Epithelial cell of esophagus (primary cell): ENCODE results near the gene ANKMY1.

ENCODE experiments used
- DNase-seq: peaks from one replicate; pipeline ENCODE4 v3.0.0; 2010; ENCODE audit warnings: low read depth
- H3K4me3 ChIP-seq: 2 replicates; pipeline ENCODE4 v1.5.1; 2011; ENCODE audit warnings: mild to moderate bottlenecking, low read length, control low read depth
- CTCF ChIP-seq: IDR thresholded peaks from 2 replicates; pipeline ENCODE4 v1.5.1; 2011; ENCODE audit warnings: low read depth, mild to moderate bottlenecking, low read length, control low read depth, inconsistent platforms; ENCODE audit not compliant: insufficient read depth; ENCODE audit errors: missing control alignments

ANKMY1 gene

GRCh38 chr2:240561325-240561971 lies 3.7 kb upstream of the ANKMY1 start:
- peak overlapping the region; percentile 79 for H3K4me3 ChIP-seq
- TF ChIP-seq CTCF = no peak
- peak; percentile 92 for DNase-seq

GRCh38 chr2:240560480-240561324 lies 2.9 kb upstream of the ANKMY1 start:
- DNase-seq = peak; percentile 98
- peak overlapping the region; percentile 79 for H3K4me3 ChIP-seq
- peak; percentile 36 for TF ChIP-seq CTCF

GRCh38 chr2:240560084-240560479 lies 2.3 kb upstream of the ANKMY1 start, which contains the start of gene DUSP28:
TSS of gene DUSP28 (plus strand) at chr2:240560357. CDS start at chr2:240560685, 328 bp downstream.
- TF ChIP-seq CTCF = no peak
- peak within 1 kb of the TSS; percentile 79 for H3K4me3 ChIP-seq
- DNase-seq = peak; percentile 89

GRCh38 chr2:240559286-240559685 lies 1.5 kb upstream of the ANKMY1 start:
- DNase-seq = no peak
- H3K4me3 ChIP-seq = peak overlapping the region; percentile 79
- TF ChIP-seq CTCF = no peak

GRCh38 chr2:240558236-240558761 lies 511 bp upstream of the ANKMY1 start:
- no peak for TF ChIP-seq CTCF
- peak overlapping the region; percentile 48 for H3K4me3 ChIP-seq
- no peak for DNase-seq

- TF ChIP-seq CTCF = no peak
- no peak for DNase-seq
- H3K4me3 ChIP-seq = peak overlapping the region; percentile 48
These were observed 562 bp downstream of the ANKMY1 start for GRCh38 chr2:240557101-240557751.
